Endothelial cell of coronary artery (primary cell): Measurements from ENCODE around the gene HNRNPLL. TPM values are rescaled to one million over a fixed set of nuclear protein-coding genes. Genes with fewer than 3 reads are reported as not detected.

Source experiments
- total RNA-seq: library from RNA; depleted of rRNA; stranded (reverse); fragments of >200 nt; gene quantifications from 2 replicates; pipeline ENCODE4 v1.2.3, GENCODE V29; 2014

HNRNPLL gene
- total RNA-seq = 36.9 and 40.9 TPM in 2 replicates

DNA sequence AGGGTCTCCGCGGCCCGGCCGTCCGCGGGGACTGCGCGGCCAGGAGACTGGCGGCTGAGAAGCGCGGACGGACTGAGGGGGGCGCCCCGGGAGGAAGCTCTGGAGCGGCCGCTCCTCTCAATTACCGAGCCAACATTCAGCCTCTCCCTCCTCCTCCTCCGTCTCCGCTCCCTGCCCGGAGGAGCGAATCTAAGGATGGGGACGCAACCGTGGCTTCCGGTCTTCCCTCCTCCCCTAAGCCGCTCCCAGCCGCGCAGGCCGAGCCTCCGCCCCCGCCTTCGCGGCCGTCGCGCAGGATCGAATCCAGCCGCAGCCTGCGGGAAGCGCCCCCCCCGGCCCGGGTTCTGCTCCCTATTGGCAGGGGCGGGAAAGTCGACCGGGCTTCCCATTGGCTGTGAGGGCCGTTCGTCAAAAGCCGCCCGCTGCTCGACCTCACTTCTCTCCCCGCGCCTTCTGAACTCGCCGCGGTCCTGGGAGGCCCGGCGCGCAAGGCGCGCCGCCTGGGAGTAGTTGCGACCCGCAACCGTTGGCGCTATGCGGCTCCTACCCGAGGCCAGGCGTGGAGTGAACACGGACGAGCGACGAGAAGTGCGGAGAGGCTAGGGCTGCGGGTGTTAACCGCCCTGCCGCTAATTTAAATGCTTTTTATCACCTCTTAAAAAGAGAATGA, at the start of gene HNRNPLL:
TSS of gene HNRNPLL (minus strand) at position 197 of the 670 bp plus-strand sequence. CDS start 302 bp downstream, outside the sequence.

Other genes starting within 250 kb of the HNRNPLL start
- gene ATL2, start 225.7 kb downstream of the HNRNPLL start, total RNA-seq = 63.7 and 64.4 TPM in 2 replicates
- 5.6 and 10.1 TPM in 2 replicates for gene GALM, start 63.2 kb upstream of the HNRNPLL start, total RNA-seq
- 195 and 234 TPM in 2 replicates for gene SRSF7, start 148.4 kb upstream of the HNRNPLL start, total RNA-seq
- gene GEMIN6, start 175.3 kb upstream of the HNRNPLL start, total RNA-seq = 12.1 and 15.3 TPM in 2 replicates